Measurements from ENCODE around the gene HTR2B.
"Not testable (repeated sequence)": the region's sequence is repeated elsewhere in the genome, so short reads cannot be mapped to it uniquely, and the experiment has no call there.

HTR2B gene

GRCh38 chr2:231088754-231089153, 36.1 kb downstream of the HTR2B start:
- no peak for DNase-seq

GRCh38 chr2:231084565-231084964, 40.3 kb downstream of the HTR2B start:
- peak; percentile 26 to 73 (median 58) for DNase-seq

- DNase-seq, result no peak
Observed at GRCh38 chr2:231069379-231070054, 55.3 kb downstream of the HTR2B start.

- DNase-seq, result no peak
Observed at GRCh38 chr2:231068525-231069222, 56.2 kb downstream of the HTR2B start.

GRCh38 chr2:231067531-231067930, 57.3 kb downstream of the HTR2B start:
- DNase-seq, result not testable (repeated sequence)

GRCh38 chr2:231065966-231066365, 58.9 kb downstream of the HTR2B start:
- DNase-seq, result no peak

GRCh38 chr2:231063347-231063746, 61.5 kb downstream of the HTR2B start:
- peak in 3 of 4 experiments; percentile 20 to 58 (median 57) for DNase-seq

GRCh38 chr2:231062776-231063175, 62.1 kb downstream of the HTR2B start:
- no peak for DNase-seq

- DNase-seq, result no peak
Observed at GRCh38 chr2:231059756-231060155, 65.1 kb downstream of the HTR2B start.

GRCh38 chr2:231058761-231059550, 65.9 kb downstream of the HTR2B start:
- no peak for DNase-seq
